MM.1S (cell line): ENCODE measurements around the gene TFDP1.

Experiments
- DNase-seq: peaks from one replicate; pipeline ENCODE4 v3.0.0-alpha.2; 2015
- H2AFZ ChIP-seq: fragments of 300-600 bp; sonication (generic); 2 replicates; pipeline ENCODE4 v1.6.0; 2016; ENCODE audit warnings: antibody characterized with exemption, low read length
- H3F3A ChIP-seq: fragments of 300-600 bp; sonication (generic); 2 replicates; pipeline ENCODE4 v1.6.1; 2016; ENCODE audit warnings: mild to moderate bottlenecking, antibody characterized with exemption, low read length, moderate library complexity, mixed read lengths; ENCODE audit not compliant: insufficient read depth
- H3K27ac ChIP-seq: fragments of 300-600 bp; sonication (generic); 2 replicates; pipeline ENCODE4 v1.5.1; 2016; ENCODE audit warnings: mild to moderate bottlenecking, low read length
- H3K27me3 ChIP-seq: fragments of 300-600 bp; sonication (generic); replicated peaks from 2 replicates; pipeline ENCODE4 v1.6.0; 2016; ENCODE audit warnings: low read length; ENCODE audit not compliant: insufficient read depth
- H3K36me3 ChIP-seq: fragments of 300-600 bp; sonication (generic); replicated peaks from 2 replicates; pipeline ENCODE4 v1.6.1; 2016; ENCODE audit warnings: mild to moderate bottlenecking, low read length, mixed read lengths; ENCODE audit not compliant: insufficient read depth
- H3K4me1 ChIP-seq: fragments of 300-600 bp; sonication (generic); 2 replicates; pipeline ENCODE4 v1.6.1; 2016; ENCODE audit warnings: low read length, mixed read lengths
- H3K4me2 ChIP-seq: fragments of 300-600 bp; sonication (generic); 2 replicates; pipeline ENCODE4 v1.6.0; 2016; ENCODE audit warnings: low read depth, low read length
- H3K4me3 ChIP-seq: fragments of 300-600 bp; sonication (generic); 2 replicates; pipeline ENCODE4 v1.5.1; 2016; ENCODE audit warnings: low read length, mixed read lengths
- H3K79me2 ChIP-seq: fragments of 300-600 bp; sonication (generic); 2 replicates; pipeline ENCODE4 v1.6.1; 2016; ENCODE audit warnings: mixed run types, low read length, mixed read lengths
- H3K9ac ChIP-seq: fragments of 300-600 bp; sonication (generic); 2 replicates; pipeline ENCODE4 v1.6.1; 2016; ENCODE audit warnings: low read length, mixed read lengths
- H3K9me2 ChIP-seq: fragments of 300-600 bp; sonication (generic); replicated peaks from 2 replicates; pipeline ENCODE4 v1.6.1; 2016; ENCODE audit warnings: mild to moderate bottlenecking, low read length, mixed read lengths; ENCODE audit not compliant: insufficient read depth
- H3K9me3 ChIP-seq: fragments of 300-600 bp; sonication (generic); replicated peaks from 2 replicates; pipeline ENCODE4 v1.6.1; 2016; ENCODE audit warnings: mild to moderate bottlenecking, low read length, mixed read lengths; ENCODE audit not compliant: insufficient read depth
- H4K20me1 ChIP-seq: fragments of 300-600 bp; sonication (generic); 2 replicates; pipeline ENCODE4 v1.6.1; 2016; ENCODE audit warnings: mild to moderate bottlenecking, low read length, moderate library complexity, mixed read lengths; ENCODE audit not compliant: insufficient read depth
- EZH2 ChIP-seq: fragments of 300-600 bp; sonication (generic); optimal IDR thresholded peaks from 2 replicates; pipeline ENCODE3; 2017; ENCODE audit warnings: low read depth, mild to moderate bottlenecking, antibody characterized with exemption, low read length, mixed read lengths
- EZH2phosphoT487 ChIP-seq: fragments of 300-600 bp; sonication (generic); IDR thresholded peaks from 2 replicates; pipeline ENCODE4 v1.6.1; 2018; ENCODE audit warnings: antibody characterized with exemption, low read length
- TF ChIP-seq, protein P1 (sequence below): fragments of 300-600 bp; sonication (generic); IDR thresholded peaks from 2 replicates; pipeline ENCODE4 v1.5.1; 2016; ENCODE audit warnings: antibody characterized with exemption, low read length, mixed read lengths

Gene TFDP1

GRCh38 chr13:113650731-113651148 lies 66.2 kb downstream of the TFDP1 start:
- DNase-seq: no peak

DNA sequence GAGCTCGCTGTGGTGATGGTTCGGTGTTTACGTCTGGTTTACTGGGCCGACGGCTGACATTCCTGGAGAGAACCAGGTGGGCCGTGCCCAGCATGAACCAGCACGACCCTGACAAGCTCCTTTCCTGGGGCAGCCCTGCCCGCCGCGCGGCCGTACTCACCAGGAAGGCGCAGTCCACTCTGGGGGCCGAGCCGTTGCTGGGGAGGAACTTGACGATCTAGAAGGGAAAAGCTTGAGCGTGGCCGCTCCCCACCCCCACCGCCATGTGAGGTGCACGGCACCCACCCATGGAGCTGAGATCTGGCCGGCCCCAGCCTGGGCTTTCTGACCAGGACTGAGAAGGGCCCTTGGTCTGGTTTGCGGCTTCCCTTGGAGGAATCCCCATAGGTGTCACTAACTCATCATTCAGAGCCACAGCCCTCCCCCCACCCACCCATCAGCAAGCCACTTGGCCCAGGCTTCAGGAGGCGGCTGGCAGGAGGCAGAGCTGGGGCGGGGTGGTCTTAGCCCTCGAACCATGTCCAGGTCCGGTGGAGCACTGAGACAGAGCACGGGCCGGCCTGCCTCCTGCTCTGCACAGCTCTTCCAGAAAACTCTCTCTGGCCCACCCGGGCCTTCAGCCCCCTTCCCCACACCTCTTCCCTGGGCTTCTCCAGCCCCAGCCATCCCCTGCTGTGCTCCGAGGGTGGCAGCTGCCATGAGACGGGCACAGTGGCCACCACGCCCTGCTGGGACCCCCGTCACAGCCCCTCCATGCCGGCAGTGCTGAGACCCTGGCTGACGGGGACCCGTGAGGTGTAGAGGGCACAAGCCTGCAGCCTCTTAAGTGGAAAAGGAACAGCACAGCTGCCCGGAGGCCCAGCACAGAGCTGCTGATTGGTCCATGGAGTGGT lies 67.2 kb downstream of the TFDP1 start:
- no peak for DNase-seq
- H3K9me2 ChIP-seq: no peaks in the 10 kb centered on the region
- no peak overlapping the region for H3K27ac ChIP-seq
- no peaks in the 10 kb centered on the region for H3K36me3 ChIP-seq
- H3F3A ChIP-seq: no peaks in the 10 kb centered on the region
- no peaks in the 10 kb centered on the region for H3K4me1 ChIP-seq
- TF ChIP-seq EZH2 (no peak), EZH2phosphoT487 (no peak)
- TF ChIP-seq, protein P1, sequence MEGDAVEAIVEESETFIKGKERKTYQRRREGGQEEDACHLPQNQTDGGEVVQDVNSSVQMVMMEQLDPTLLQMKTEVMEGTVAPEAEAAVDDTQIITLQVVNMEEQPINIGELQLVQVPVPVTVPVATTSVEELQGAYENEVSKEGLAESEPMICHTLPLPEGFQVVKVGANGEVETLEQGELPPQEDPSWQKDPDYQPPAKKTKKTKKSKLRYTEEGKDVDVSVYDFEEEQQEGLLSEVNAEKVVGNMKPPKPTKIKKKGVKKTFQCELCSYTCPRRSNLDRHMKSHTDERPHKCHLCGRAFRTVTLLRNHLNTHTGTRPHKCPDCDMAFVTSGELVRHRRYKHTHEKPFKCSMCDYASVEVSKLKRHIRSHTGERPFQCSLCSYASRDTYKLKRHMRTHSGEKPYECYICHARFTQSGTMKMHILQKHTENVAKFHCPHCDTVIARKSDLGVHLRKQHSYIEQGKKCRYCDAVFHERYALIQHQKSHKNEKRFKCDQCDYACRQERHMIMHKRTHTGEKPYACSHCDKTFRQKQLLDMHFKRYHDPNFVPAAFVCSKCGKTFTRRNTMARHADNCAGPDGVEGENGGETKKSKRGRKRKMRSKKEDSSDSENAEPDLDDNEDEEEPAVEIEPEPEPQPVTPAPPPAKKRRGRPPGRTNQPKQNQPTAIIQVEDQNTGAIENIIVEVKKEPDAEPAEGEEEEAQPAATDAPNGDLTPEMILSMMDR: no peak
- no peak overlapping the region for H2AFZ ChIP-seq
- no peaks in the 10 kb centered on the region; the same call in 1 of the 2 replicates for H3K27me3 ChIP-seq
- H3K9ac ChIP-seq: no peak overlapping the region
- no peaks in the 10 kb centered on the region for H4K20me1 ChIP-seq
- no peak overlapping the region for H3K4me3 ChIP-seq
- H3K79me2 ChIP-seq: no peaks in the 10 kb centered on the region
- H3K4me2 ChIP-seq: no peak overlapping the region
- H3K9me3 ChIP-seq: no peaks in the 10 kb centered on the region

More at GRCh38 chr13:113650731-113651148, 66.2 kb downstream of the TFDP1 start:
- TF ChIP-seq, protein P1: no peak
- TF ChIP-seq EZH2phosphoT487: no peak
- no peak for TF ChIP-seq EZH2
- Histone ChIP-seq H3K36me3 (no peaks in the 10 kb centered on the region), H3K4me3 (no peak overlapping the region), H3K9me3 (no peaks in the 10 kb centered on the region), H3K9me2 (no peaks in the 10 kb centered on the region), H2AFZ (no peak overlapping the region), H4K20me1 (no peaks in the 10 kb centered on the region), H3K4me1 (no peaks in the 10 kb centered on the region), H3F3A (no peaks in the 10 kb centered on the region), H3K79me2 (no peaks in the 10 kb centered on the region), H3K27me3 (no peaks in the 10 kb centered on the region), H3K27ac (no peak overlapping the region), H3K4me2 (no peak overlapping the region), H3K9ac (no peak overlapping the region)

GRCh38 chr13:113652404-113653263 lies 68.1 kb downstream of the TFDP1 start:
- Histone ChIP-seq H3K79me2 (no peaks in the 10 kb centered on the region), H3K4me2 (no peak overlapping the region), H3K27ac (no peak overlapping the region), H3K4me1 (no peaks in the 10 kb centered on the region), H2AFZ (no peak overlapping the region), H3K9me3 (no peaks in the 10 kb centered on the region), H3K9me2 (no peaks in the 10 kb centered on the region), H3F3A (no peaks in the 10 kb centered on the region), H3K9ac (no peak overlapping the region), H3K36me3 (no peaks in the 10 kb centered on the region), H3K27me3 (no peaks in the 10 kb centered on the region; the same call in 1 of the 2 replicates), H3K4me3 (no peak overlapping the region), H4K20me1 (no peaks in the 10 kb centered on the region)
- no peak for DNase-seq
- TF ChIP-seq EZH2phosphoT487: no peak
- no peak for TF ChIP-seq EZH2
- TF ChIP-seq, protein P1: no peak
